NCI-H2029 (cell line): Measurements from ENCODE around the gene CTDSPL2.
"Not testable (repeated sequence)": the region's sequence is repeated elsewhere in the genome, so short reads cannot be mapped to it uniquely, and the experiment has no call there.

Experiments
- DNase-seq: peaks from one replicate; lab custom pipeline; 2025; lab: John Stamatoyannopoulos, UW

Gene CTDSPL2

GRCh38 chr15:44485880-44486279 lies 58.5 kb downstream of the CTDSPL2 start:
- no peak for DNase-seq

GRCh38 chr15:44489464-44489863 lies 62.0 kb downstream of the CTDSPL2 start:
- DNase-seq = no peak

- no peak for DNase-seq
Measured at GRCh38 chr15:44490622-44491021, 63.2 kb downstream of the CTDSPL2 start.

GRCh38 chr15:44492040-44492439 lies 64.6 kb downstream of the CTDSPL2 start:
- no peak for DNase-seq

GRCh38 chr15:44492672-44493071 lies 65.2 kb downstream of the CTDSPL2 start:
- no peak for DNase-seq

GRCh38 chr15:44495562-44495961 lies 68.1 kb downstream of the CTDSPL2 start:
- no peak for DNase-seq

GRCh38 chr15:44500555-44500954 lies 73.1 kb downstream of the CTDSPL2 start:
- DNase-seq = no peak

- DNase-seq = no peak
Measured at GRCh38 chr15:44501768-44502366, 74.4 kb downstream of the CTDSPL2 start.

- no peak for DNase-seq
Measured at GRCh38 chr15:44516436-44516835, 89.0 kb downstream of the CTDSPL2 start.

GRCh38 chr15:44519537-44519936 lies 92.1 kb downstream of the CTDSPL2 start:
- no peak for DNase-seq

GRCh38 chr15:44525018-44525417 lies 97.6 kb downstream of the CTDSPL2 start:
- no peak for DNase-seq

GRCh38 chr15:44527241-44527640 lies 99.8 kb downstream of the CTDSPL2 start:
- no peak for DNase-seq

- no peak for DNase-seq
Measured at GRCh38 chr15:44529864-44530604, 102.6 kb downstream of the CTDSPL2 start.

- no peak for DNase-seq
Measured at GRCh38 chr15:44530653-44531052, 103.2 kb downstream of the CTDSPL2 start.

GRCh38 chr15:44532275-44532674 lies 104.8 kb downstream of the CTDSPL2 start:
- not testable (repeated sequence) for DNase-seq

- DNase-seq = no peak
Measured at GRCh38 chr15:44532689-44533088, 105.3 kb downstream of the CTDSPL2 start.

GRCh38 chr15:44535092-44535491 lies 107.7 kb downstream of the CTDSPL2 start:
- no peak for DNase-seq

GRCh38 chr15:44535523-44536301 lies 108.3 kb downstream of the CTDSPL2 start:
- no peak for DNase-seq

GRCh38 chr15:44536302-44536961 lies 109.0 kb downstream of the CTDSPL2 start:
- DNase-seq = peak; percentile 78

GRCh38 chr15:44536962-44537734 lies 109.7 kb downstream of the CTDSPL2 start, which contains the start of gene EIF3J:
Gene EIF3J (plus strand): TSS chr15:44537147. CDS start chr15:44537195, 48 bp downstream.
- peak; percentile 78 for DNase-seq

GRCh38 chr15:44537735-44538240 lies 110.4 kb downstream of the CTDSPL2 start:
- DNase-seq = no peak
